Muscle of leg (tissue), 11 donors: ENCODE results near the gene RAI1. TPM values are rescaled to one million over a fixed set of nuclear protein-coding genes. Genes with fewer than 3 reads are reported as not detected.

Experiments used
- DNase-seq: peaks from one replicate; pipeline ENCODE4 v3.0.0; 2013
- H3K27ac ChIP-seq: one replicate; pipeline ENCODE4 v1.5.1; 2013; ENCODE audit warnings: mild to moderate bottlenecking, low read length, control low read depth
- H3K27me3 ChIP-seq: one replicate; pipeline ENCODE4 v1.6.1; 2013; ENCODE audit warnings: low read length; ENCODE audit not compliant: control insufficient read depth, insufficient read depth
- H3K36me3 ChIP-seq: one replicate; pipeline ENCODE4 v1.6.1; 2013; ENCODE audit warnings: low read length; ENCODE audit not compliant: control insufficient read depth, insufficient read depth
- H3K4me1 ChIP-seq: one replicate; pipeline ENCODE4 v1.6.1; 2013; ENCODE audit warnings: low read length; ENCODE audit not compliant: control insufficient read depth, insufficient read depth
- H3K4me3 ChIP-seq: one replicate; pipeline ENCODE4 v1.5.1; 2013; ENCODE audit warnings: low read length, control low read depth
- H3K9me3 ChIP-seq: replicated peaks from 2 replicates; pipeline ENCODE4 v1.6.1; 2013; ENCODE audit warnings: low read depth, low read length; ENCODE audit not compliant: control insufficient read depth
- WGBS: methylation state at CpG from one replicate; pipeline ENCODE4 v1.1.5; 2013; ENCODE audit warnings: missing lambda C conversion rate; ENCODE audit not compliant: insufficient coverage; 5-methylcytosine and 5-hydroxymethylcytosine counted together
- polyA plus RNA-seq, 8 donors: library from polyadenylated mRNA; unstranded; fragments of 120-200 nt; gene quantifications; one replicate each; pipeline versions ENCODE4 v1.2.1 to v1.2.3, GENCODE V29; 2013; ENCODE audit warnings: inconsistent platforms in 1 of 8, low replicate concordance in 1 of 8; ENCODE audit not compliant: insufficient read length in 8 of 8, insufficient read depth in 1 of 8
- total RNA-seq: library from RNA; stranded (reverse); fragments of 120-200 nt; gene quantifications from one replicate; pipeline ENCODE4 v1.2.4, GENCODE V29; 2013

RAI1 gene
- total and polyA plus RNA-seq, 9 donors, result 7.4 to 25.5 (median 20.7) TPM

GRCh38 chr17:17776889-17777288, 95.6 kb downstream of the RAI1 start:
- no peak overlapping the region for H3K4me3 ChIP-seq
- H3K27ac ChIP-seq, result no peak overlapping the region
- H3K27me3 ChIP-seq, result no peaks in the 10 kb centered on the region
- no peak for DNase-seq
- 56% methylated on average over 3 of the region's 3 CpGs for WGBS
- H3K36me3 ChIP-seq, result no peaks in the 10 kb centered on the region
- H3K9me3 ChIP-seq, result no peaks in the 10 kb centered on the region
- peaks cover 76% of the 10 kb centered on the region for H3K4me1 ChIP-seq

GRCh38 chr17:17778308-17779014, 97.2 kb downstream of the RAI1 start:
- Histone ChIP-seq H3K4me3 (no peak overlapping the region), H3K27me3 (no peaks in the 10 kb centered on the region), H3K36me3 (no peaks in the 10 kb centered on the region), H3K27ac (peak overlapping the region; percentile 94), H3K9me3 (no peaks in the 10 kb centered on the region), H3K4me1 (peaks cover 70% of the 10 kb centered on the region)
- WGBS, result 8% methylated on average over 2 of the region's 8 CpGs
- DNase-seq, result peak; percentile 100

GRCh38 chr17:17779015-17779611, 97.9 kb downstream of the RAI1 start:
- Histone ChIP-seq H3K36me3 (no peaks in the 10 kb centered on the region), H3K27ac (peak overlapping the region; percentile 94), H3K9me3 (no peaks in the 10 kb centered on the region), H3K4me3 (no peak overlapping the region), H3K4me1 (peaks cover 73% of the 10 kb centered on the region), H3K27me3 (no peaks in the 10 kb centered on the region)
- DNase-seq, result no peak
- 26% methylated on average over 14 of the region's 16 CpGs for WGBS

- 14% methylated on average over 5 of the region's 11 CpGs for WGBS
- Histone ChIP-seq H3K27me3 (no peaks in the 10 kb centered on the region), H3K27ac (peak overlapping the region; percentile 86), H3K4me3 (peak overlapping the region; percentile 51), H3K9me3 (no peaks in the 10 kb centered on the region), H3K4me1 (peaks cover 82% of the 10 kb centered on the region), H3K36me3 (no peaks in the 10 kb centered on the region)
- DNase-seq, result peak; percentile 72
Measured at GRCh38 chr17:17780922-17781590, 99.8 kb downstream of the RAI1 start.

GRCh38 chr17:17781591-17782496, 100.6 kb downstream of the RAI1 start:
- Histone ChIP-seq H3K4me1 (peaks cover 82% of the 10 kb centered on the region), H3K27me3 (no peaks in the 10 kb centered on the region), H3K36me3 (no peaks in the 10 kb centered on the region)

GRCh38 chr17:17782523-17783115, 101.4 kb downstream of the RAI1 start:
- no peaks in the 10 kb centered on the region for H3K36me3 ChIP-seq
- H3K9me3 ChIP-seq, result no peaks in the 10 kb centered on the region
- WGBS, result under 1% methylated on average over 44 of the region's 57 CpGs
- H3K27ac ChIP-seq, result peak overlapping the region; percentile 79
- no peaks in the 10 kb centered on the region for H3K27me3 ChIP-seq
- peaks cover 82% of the 10 kb centered on the region for H3K4me1 ChIP-seq
- DNase-seq, result peak; percentile 73
- peak overlapping the region; percentile 51 for H3K4me3 ChIP-seq

More at GRCh38 chr17:17781591-17782496, 100.6 kb downstream of the RAI1 start:
- H3K4me3 ChIP-seq, result peak overlapping the region; percentile 51
- DNase-seq, result peak; percentile 93
- WGBS, result under 1% methylated on average over 60 of the region's 88 CpGs
- H3K9me3 ChIP-seq, result no peaks in the 10 kb centered on the region
- peak overlapping the region; percentile 86 for H3K27ac ChIP-seq

GRCh38 chr17:17783116-17783824, 102.0 kb downstream of the RAI1 start:
- peak overlapping the region; percentile 79 for H3K27ac ChIP-seq
- H3K9me3 ChIP-seq, result no peaks in the 10 kb centered on the region
- H3K36me3 ChIP-seq, result no peaks in the 10 kb centered on the region
- no peaks in the 10 kb centered on the region for H3K27me3 ChIP-seq
- 2% methylated on average over 66 of the region's 75 CpGs for WGBS
- peaks cover 78% of the 10 kb centered on the region for H3K4me1 ChIP-seq
- peak overlapping the region; percentile 51 for H3K4me3 ChIP-seq
- peak; percentile 74 for DNase-seq

GRCh38 chr17:17783825-17784656, 102.8 kb downstream of the RAI1 start:
- Histone ChIP-seq H3K4me3 (peak overlapping the region; percentile 51), H3K36me3 (no peaks in the 10 kb centered on the region), H3K9me3 (no peaks in the 10 kb centered on the region), H3K27me3 (no peaks in the 10 kb centered on the region), H3K27ac (peak overlapping the region; percentile 79), H3K4me1 (peaks cover 77% of the 10 kb centered on the region)
- WGBS, result 5% methylated on average over 32 of the region's 37 CpGs
- peak; percentile 90 for DNase-seq
